Panc1 (cell line): ENCODE data around the gene RAPGEF1. TPM values are rescaled to one million over a fixed set of nuclear protein-coding genes. Genes with fewer than 3 reads are reported as not detected.

ENCODE experiments used
- ATAC-seq: fragments of 200-7000 bp; cut with Tn5 transposase; 2 replicates; pipeline ENCODE4 v1.9.1; 2020; ENCODE audit warnings: mild to moderate bottlenecking, moderate library complexity
- BruUV-seq: library from RNA; stranded (reverse); fragments of 400-500 nt; replicated peaks from 2 replicates; lab custom pipeline; 2021; lab: Mats Ljungman, UMichigan
- CTCF ChIA-PET: fragments of 300-600 bp; sonication (Branson Sonifier 250); formaldehyde crosslinking; loops from one replicate; lab custom pipeline; 2022; ENCODE audit warnings: antibody characterized with exemption; lab: Charles Lee
- POLR2A ChIA-PET: fragments of 300-600 bp; sonication (Branson Sonifier 250); formaldehyde crosslinking; loops from one replicate; lab custom pipeline; 2022; ENCODE audit warnings: antibody characterized with exemption; lab: Charles Lee
- DNase-seq: peaks from one replicate; pipeline ENCODE4 v3.0.0-alpha.2; 2010; ENCODE audit warnings: low read depth, low spot score
- H3K27ac ChIP-seq: 2 replicates; pipeline ENCODE4 v1.5.1; 2011; ENCODE audit warnings: mild to moderate bottlenecking, low read length, inconsistent platforms
- H3K27me3 ChIP-seq: fragments of 200-500 bp; sonication (Bioruptor generic); 2 replicates; pipeline ENCODE4 v1.6.0; 2014; ENCODE audit warnings: low read length, inconsistent platforms; ENCODE audit not compliant: control insufficient read depth, insufficient read depth
- H3K36me3 ChIP-seq: fragments of 200-500 bp; sonication (Bioruptor generic); 2 replicates; pipeline ENCODE4 v1.5.1; 2014; ENCODE audit warnings: inconsistent platforms, mild to moderate bottlenecking, low read length, moderate library complexity; ENCODE audit not compliant: control insufficient read depth, insufficient read depth
- H3K4me1 ChIP-seq: 2 replicates; pipeline ENCODE4 v1.5.1; 2011; ENCODE audit warnings: inconsistent platforms, mild to moderate bottlenecking, low read length, moderate library complexity; ENCODE audit not compliant: control insufficient read depth, insufficient read depth
- H3K4me3 ChIP-seq, 2 experiments: 2 replicates each; pipeline ENCODE4 v1.5.1; 2011 to 2012; ENCODE audit warnings: low read depth in 2 of 2, low read length in 2 of 2, mild to moderate bottlenecking in 2 of 2, inconsistent platforms in 1 of 2, moderate library complexity in 1 of 2
- H3K9me3 ChIP-seq: fragments of 200-500 bp; sonication (Bioruptor generic); 2 replicates; pipeline ENCODE4 v1.5.1; 2014; ENCODE audit warnings: low read depth, mild to moderate bottlenecking, inconsistent platforms, low read length, moderate library complexity; ENCODE audit not compliant: control insufficient read depth, insufficient read depth
- POLR2AphosphoS5 ChIP-seq: IDR thresholded peaks from 2 replicates; pipeline ENCODE4 v1.6.1; 2012; ENCODE audit warnings: mild to moderate bottlenecking, low read depth, low read length, moderate library complexity
- SIN3A ChIP-seq: IDR thresholded peaks from 2 replicates; pipeline ENCODE4 v1.6.1; 2012; ENCODE audit warnings: low read depth, mild to moderate bottlenecking, low read length, moderate library complexity, borderline replicate concordance; ENCODE audit not compliant: insufficient read depth
- TCF7L2 ChIP-seq: IDR thresholded peaks from 2 replicates; pipeline ENCODE4 v1.6.1; 2011; ENCODE audit warnings: mild to moderate bottlenecking, low read depth, low read length, inconsistent platforms
- in situ Hi-C: cut with HindIII; loops from 2 replicates; pipeline ENCODE4 v1.10.0; 2016; ENCODE audit warnings: low sequenced_read_pairs, low pct_unique_long_range_greater_than_20kb
- intact Hi-C: fragments of 100-400 bp; cut with micrococcal nuclease; formaldehyde crosslinking; loops from one replicate; pipeline ENCODE4 v1.10.0; 2022; ENCODE audit not compliant: unreplicated experiment
- total RNA-seq: library from RNA; stranded (reverse); gene quantifications from one replicate; pipeline ENCODE4 v1.2.1, GENCODE V29; 2021; ENCODE audit not compliant: unreplicated experiment
- TF ChIP-seq, protein P1 (sequence below): fragments of 450-650 bp; IDR thresholded peaks from 2 replicates; pipeline ENCODE4 v1.5.1; 2017; ENCODE audit warnings: mild to moderate bottlenecking
- TF ChIP-seq, protein P2 (sequence below), 2 experiments: IDR thresholded peaks; 2 replicates each; pipeline ENCODE4 v1.6.1; 2011 to 2012; ENCODE audit warnings: low read depth in 2 of 2, control low read depth in 1 of 2, low read length in 1 of 2, mild to moderate bottlenecking in 1 of 2, moderate library complexity in 1 of 2; ENCODE audit not compliant: insufficient read depth in 1 of 2

The RAPGEF1 gene
- total RNA-seq, 1 experiment from 2014 or later = 86.8 TPM

DNA sequence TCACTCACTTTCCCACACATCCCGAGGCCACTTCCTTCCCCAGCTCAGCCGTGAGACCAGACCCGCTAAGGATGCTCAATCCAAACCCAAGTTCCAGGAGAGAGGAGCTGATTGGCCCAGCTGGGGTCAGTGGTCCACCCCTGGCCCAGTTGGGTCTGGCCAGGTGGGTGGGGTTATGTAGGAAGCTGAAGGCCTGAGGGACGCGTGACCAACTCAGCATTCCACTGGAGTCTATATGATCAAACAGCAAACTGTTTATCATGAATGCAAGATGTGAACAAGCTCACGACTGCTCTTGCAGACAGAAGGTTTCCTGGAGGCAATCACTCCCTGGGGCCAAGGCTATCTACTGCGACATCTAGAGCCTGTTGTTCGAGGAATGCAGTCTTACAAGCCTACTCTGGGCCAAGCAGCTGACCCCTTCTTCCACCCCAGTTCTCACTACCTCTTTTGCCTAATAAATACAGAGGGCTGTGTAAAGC is 4.9 kb upstream of the RAPGEF1 start:
- intact Hi-C loops = loop anchor here (5.0 kb wide), 1 partner anchor 152 kb away; no protein-coding TSS in a partner anchor
- Histone ChIP-seq H3K27ac (no peak overlapping the region), H3K4me1 (no peaks in the 10 kb centered on the region), H3K36me3 (no peaks in the 10 kb centered on the region), H3K9me3 (no peaks in the 10 kb centered on the region), H3K4me3 (no peak overlapping the region), H3K27me3 (no peaks in the 10 kb centered on the region)
- in situ Hi-C loops = no loop called here
- ATAC-seq (no peak), DNase-seq (no peak)
- TF ChIP-seq POLR2AphosphoS5 = no peak
- no peak for TF ChIP-seq TCF7L2
- no peak for TF ChIP-seq SIN3A
- TF ChIP-seq, protein P1, sequence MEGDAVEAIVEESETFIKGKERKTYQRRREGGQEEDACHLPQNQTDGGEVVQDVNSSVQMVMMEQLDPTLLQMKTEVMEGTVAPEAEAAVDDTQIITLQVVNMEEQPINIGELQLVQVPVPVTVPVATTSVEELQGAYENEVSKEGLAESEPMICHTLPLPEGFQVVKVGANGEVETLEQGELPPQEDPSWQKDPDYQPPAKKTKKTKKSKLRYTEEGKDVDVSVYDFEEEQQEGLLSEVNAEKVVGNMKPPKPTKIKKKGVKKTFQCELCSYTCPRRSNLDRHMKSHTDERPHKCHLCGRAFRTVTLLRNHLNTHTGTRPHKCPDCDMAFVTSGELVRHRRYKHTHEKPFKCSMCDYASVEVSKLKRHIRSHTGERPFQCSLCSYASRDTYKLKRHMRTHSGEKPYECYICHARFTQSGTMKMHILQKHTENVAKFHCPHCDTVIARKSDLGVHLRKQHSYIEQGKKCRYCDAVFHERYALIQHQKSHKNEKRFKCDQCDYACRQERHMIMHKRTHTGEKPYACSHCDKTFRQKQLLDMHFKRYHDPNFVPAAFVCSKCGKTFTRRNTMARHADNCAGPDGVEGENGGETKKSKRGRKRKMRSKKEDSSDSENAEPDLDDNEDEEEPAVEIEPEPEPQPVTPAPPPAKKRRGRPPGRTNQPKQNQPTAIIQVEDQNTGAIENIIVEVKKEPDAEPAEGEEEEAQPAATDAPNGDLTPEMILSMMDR = no peak
- TF ChIP-seq, protein P2, sequence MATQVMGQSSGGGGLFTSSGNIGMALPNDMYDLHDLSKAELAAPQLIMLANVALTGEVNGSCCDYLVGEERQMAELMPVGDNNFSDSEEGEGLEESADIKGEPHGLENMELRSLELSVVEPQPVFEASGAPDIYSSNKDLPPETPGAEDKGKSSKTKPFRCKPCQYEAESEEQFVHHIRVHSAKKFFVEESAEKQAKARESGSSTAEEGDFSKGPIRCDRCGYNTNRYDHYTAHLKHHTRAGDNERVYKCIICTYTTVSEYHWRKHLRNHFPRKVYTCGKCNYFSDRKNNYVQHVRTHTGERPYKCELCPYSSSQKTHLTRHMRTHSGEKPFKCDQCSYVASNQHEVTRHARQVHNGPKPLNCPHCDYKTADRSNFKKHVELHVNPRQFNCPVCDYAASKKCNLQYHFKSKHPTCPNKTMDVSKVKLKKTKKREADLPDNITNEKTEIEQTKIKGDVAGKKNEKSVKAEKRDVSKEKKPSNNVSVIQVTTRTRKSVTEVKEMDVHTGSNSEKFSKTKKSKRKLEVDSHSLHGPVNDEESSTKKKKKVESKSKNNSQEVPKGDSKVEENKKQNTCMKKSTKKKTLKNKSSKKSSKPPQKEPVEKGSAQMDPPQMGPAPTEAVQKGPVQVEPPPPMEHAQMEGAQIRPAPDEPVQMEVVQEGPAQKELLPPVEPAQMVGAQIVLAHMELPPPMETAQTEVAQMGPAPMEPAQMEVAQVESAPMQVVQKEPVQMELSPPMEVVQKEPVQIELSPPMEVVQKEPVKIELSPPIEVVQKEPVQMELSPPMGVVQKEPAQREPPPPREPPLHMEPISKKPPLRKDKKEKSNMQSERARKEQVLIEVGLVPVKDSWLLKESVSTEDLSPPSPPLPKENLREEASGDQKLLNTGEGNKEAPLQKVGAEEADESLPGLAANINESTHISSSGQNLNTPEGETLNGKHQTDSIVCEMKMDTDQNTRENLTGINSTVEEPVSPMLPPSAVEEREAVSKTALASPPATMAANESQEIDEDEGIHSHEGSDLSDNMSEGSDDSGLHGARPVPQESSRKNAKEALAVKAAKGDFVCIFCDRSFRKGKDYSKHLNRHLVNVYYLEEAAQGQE (IDR thresholded peaks at IDR 0.05; ENCODE audit: insufficient read depth in 1 of 2, low read depth in 2 of 2, low read length in 1 of 2) = no peak
- ChIA-PET CTCF (interaction anchor here (0.6 kb wide), 1 partner anchor 141 kb away, joined by 3 read pairs; no protein-coding TSS in a partner anchor), POLR2A (no interaction called here)
- no TSS peak for BruUV-seq

DNA sequence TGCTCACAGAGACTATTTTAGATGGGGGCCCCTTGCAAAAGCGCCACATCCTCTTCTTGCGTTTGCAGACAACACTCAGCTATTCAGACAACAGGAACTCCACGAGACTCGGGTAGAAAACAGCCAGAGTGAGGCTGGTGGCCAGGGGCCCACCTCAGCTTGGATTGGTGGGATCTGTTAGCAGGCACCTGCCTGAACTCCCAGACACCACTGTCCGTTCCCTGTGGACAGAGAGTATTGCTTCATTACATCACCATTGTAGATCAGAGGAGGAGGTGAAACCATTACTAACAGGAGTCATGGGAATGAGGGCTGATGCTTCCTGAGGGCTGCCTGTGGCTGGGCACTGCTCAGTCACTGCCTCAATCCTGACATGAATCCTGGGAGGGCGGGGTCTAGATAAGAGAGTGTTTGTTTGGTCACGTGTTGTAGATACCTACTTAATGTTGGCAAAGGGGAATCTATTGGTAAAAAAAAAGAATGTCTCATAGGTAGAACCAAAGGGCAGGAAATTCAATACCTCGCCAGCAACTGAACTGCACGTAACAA is 4.4 kb upstream of the RAPGEF1 start:
- in situ Hi-C loops (no loop called here), intact Hi-C loops (loop anchor here (5.0 kb wide), 1 partner anchor 152 kb away; no protein-coding TSS in a partner anchor)
- H3K36me3 ChIP-seq = no peaks in the 10 kb centered on the region
- ChIA-PET POLR2A (no interaction called here), CTCF (interaction anchor here (0.6 kb wide), 1 partner anchor 141 kb away, joined by 3 read pairs; no protein-coding TSS in a partner anchor)
- no peak overlapping the region for H3K27ac ChIP-seq
- ATAC-seq (no peak), DNase-seq (no peak)
- BruUV-seq = no TSS peak
- no peak for TF ChIP-seq TCF7L2
- TF ChIP-seq, protein P1 = no peak
- no peak for TF ChIP-seq POLR2AphosphoS5
- no peak for TF ChIP-seq SIN3A
- TF ChIP-seq, protein P2 (IDR thresholded peaks at IDR 0.05; ENCODE audit: insufficient read depth in 1 of 2, low read depth in 2 of 2, low read length in 1 of 2) = no peak
- H3K9me3 ChIP-seq = no peaks in the 10 kb centered on the region
- no peaks in the 10 kb centered on the region for H3K4me1 ChIP-seq
- H3K27me3 ChIP-seq = no peaks in the 10 kb centered on the region
- no peak overlapping the region for H3K4me3 ChIP-seq
